ENCODE data around the gene LENEP.
A peak's percentile ranks its signal among the peaks of the same experiment; 100 is the strongest.

The LENEP gene

GRCh38 chr1:155004352-155005075 lies 11.1 kb downstream of the LENEP start:
- H3K79me2 ChIP-seq (ENCODE audit: low read length) = peaks cover 68% of the 10 kb centered on the region
- peaks cover 24% of the 10 kb centered on the region for H3K4me1 ChIP-seq (ENCODE audit: low read length)
- no peak overlapping the region for H2AFZ ChIP-seq (ENCODE audit: low read length)

GRCh38 chr1:155005076-155006011 lies 12.0 kb downstream of the LENEP start:
- peaks cover 76% of the 10 kb centered on the region for H3K79me2 ChIP-seq (ENCODE audit: low read length)
- no peak for DNase-seq
- H3K27me3 ChIP-seq (replicated peaks; ENCODE audit: insufficient read depth, low read length) = no peaks in the 10 kb centered on the region
- no peaks in the 10 kb centered on the region for H4K20me1 ChIP-seq (ENCODE audit: insufficient read depth, low read length)
- H3K9me2 ChIP-seq (replicated peaks; ENCODE audit: insufficient read depth, low read length) = no peaks in the 10 kb centered on the region
- H2AFZ ChIP-seq (ENCODE audit: low read length) = no peak overlapping the region
- H3K36me3 ChIP-seq (replicated peaks; ENCODE audit: insufficient read depth, low read length) = no peaks in the 10 kb centered on the region
- no peak for TF ChIP-seq EZH2phosphoT487 (IDR thresholded peaks at IDR 0.05; ENCODE audit: low read length)
- TF ChIP-seq EZH2 (optimal IDR thresholded peaks at IDR 0.05; ENCODE audit: low read depth, low read length) = no peak
- TF ChIP-seq, protein P1, sequence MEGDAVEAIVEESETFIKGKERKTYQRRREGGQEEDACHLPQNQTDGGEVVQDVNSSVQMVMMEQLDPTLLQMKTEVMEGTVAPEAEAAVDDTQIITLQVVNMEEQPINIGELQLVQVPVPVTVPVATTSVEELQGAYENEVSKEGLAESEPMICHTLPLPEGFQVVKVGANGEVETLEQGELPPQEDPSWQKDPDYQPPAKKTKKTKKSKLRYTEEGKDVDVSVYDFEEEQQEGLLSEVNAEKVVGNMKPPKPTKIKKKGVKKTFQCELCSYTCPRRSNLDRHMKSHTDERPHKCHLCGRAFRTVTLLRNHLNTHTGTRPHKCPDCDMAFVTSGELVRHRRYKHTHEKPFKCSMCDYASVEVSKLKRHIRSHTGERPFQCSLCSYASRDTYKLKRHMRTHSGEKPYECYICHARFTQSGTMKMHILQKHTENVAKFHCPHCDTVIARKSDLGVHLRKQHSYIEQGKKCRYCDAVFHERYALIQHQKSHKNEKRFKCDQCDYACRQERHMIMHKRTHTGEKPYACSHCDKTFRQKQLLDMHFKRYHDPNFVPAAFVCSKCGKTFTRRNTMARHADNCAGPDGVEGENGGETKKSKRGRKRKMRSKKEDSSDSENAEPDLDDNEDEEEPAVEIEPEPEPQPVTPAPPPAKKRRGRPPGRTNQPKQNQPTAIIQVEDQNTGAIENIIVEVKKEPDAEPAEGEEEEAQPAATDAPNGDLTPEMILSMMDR (IDR thresholded peaks at IDR 0.05; ENCODE audit: low read length) = no peak
- no peak overlapping the region for H3K9ac ChIP-seq (ENCODE audit: low read length)
- H3F3A ChIP-seq (ENCODE audit: insufficient read depth, low read length) = peaks cover 39% of the 10 kb centered on the region
- peak overlapping the region; percentile 81; the same call in 1 of the 2 replicates for H3K4me2 ChIP-seq (ENCODE audit: low read depth, low read length)
- peak overlapping the region; percentile 48; the same call in 1 of the 2 replicates for H3K27ac ChIP-seq (ENCODE audit: low read length)
- peaks cover 24% of the 10 kb centered on the region for H3K4me1 ChIP-seq (ENCODE audit: low read length)
- H3K4me3 ChIP-seq (ENCODE audit: low read length) = no peak overlapping the region
- no peaks in the 10 kb centered on the region for H3K9me3 ChIP-seq (replicated peaks; ENCODE audit: insufficient read depth, low read length)

More at GRCh38 chr1:155004352-155005075, 11.1 kb downstream of the LENEP start:
- Histone ChIP-seq H3K27me3 (replicated peaks; ENCODE audit: insufficient read depth, low read length) (no peaks in the 10 kb centered on the region), H4K20me1 (ENCODE audit: insufficient read depth, low read length) (no peaks in the 10 kb centered on the region), H3K4me2 (ENCODE audit: low read depth, low read length) (peak overlapping the region; percentile 81), H3K4me3 (ENCODE audit: low read length) (peak overlapping the region; percentile 99), H3K9ac (ENCODE audit: low read length) (peak overlapping the region; percentile 91; the same call in 1 of the 2 replicates), H3K9me3 (replicated peaks; ENCODE audit: insufficient read depth, low read length) (no peaks in the 10 kb centered on the region), H3F3A (ENCODE audit: insufficient read depth, low read length) (peaks cover 47% of the 10 kb centered on the region), H3K27ac (ENCODE audit: low read length) (peak overlapping the region; percentile 32; the same call in 1 of the 2 replicates), H3K9me2 (replicated peaks; ENCODE audit: insufficient read depth, low read length) (no peaks in the 10 kb centered on the region), H3K36me3 (replicated peaks; ENCODE audit: insufficient read depth, low read length) (no peaks in the 10 kb centered on the region)
- TF ChIP-seq, protein P1 (IDR thresholded peaks at IDR 0.05; ENCODE audit: low read length) = no peak
- TF ChIP-seq EZH2phosphoT487 (IDR thresholded peaks at IDR 0.05; ENCODE audit: low read length) (no peak), EZH2 (optimal IDR thresholded peaks at IDR 0.05; ENCODE audit: low read depth, low read length) (no peak)
- DNase-seq = no peak

DNA sequence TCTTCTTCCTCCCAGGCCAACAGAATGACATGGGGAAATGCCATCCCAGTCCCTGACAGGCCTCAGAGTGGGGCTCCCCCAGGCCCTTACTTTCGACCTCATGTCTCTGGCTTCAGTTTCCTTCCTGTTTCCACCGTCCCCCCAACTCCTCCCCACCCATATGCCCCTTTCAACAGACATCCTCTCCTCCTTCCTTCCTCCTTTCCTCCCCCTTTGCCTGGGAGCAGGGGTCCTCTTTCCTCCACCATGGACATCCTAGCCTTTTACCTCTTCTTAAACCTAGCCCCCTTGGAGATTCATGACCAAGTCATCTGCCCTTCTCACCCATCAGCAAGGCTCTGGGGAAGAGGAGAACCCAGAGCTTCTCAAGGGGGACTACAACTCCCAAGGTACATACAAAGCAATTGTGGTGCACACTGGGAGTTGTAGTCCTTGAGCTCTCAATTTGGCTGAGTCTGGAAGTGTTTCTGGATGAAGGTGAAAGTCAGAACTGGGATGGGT lies 13.3 kb downstream of the LENEP start:
- Histone ChIP-seq H3F3A (ENCODE audit: insufficient read depth, low read length) (peaks cover 27% of the 10 kb centered on the region), H3K4me3 (ENCODE audit: low read length) (no peak overlapping the region), H3K4me1 (ENCODE audit: low read length) (peaks cover 24% of the 10 kb centered on the region), H4K20me1 (ENCODE audit: insufficient read depth, low read length) (no peaks in the 10 kb centered on the region), H3K9ac (ENCODE audit: low read length) (no peak overlapping the region), H3K79me2 (ENCODE audit: low read length) (peaks cover 88% of the 10 kb centered on the region), H3K27ac (ENCODE audit: low read length) (peak overlapping the region; percentile 48; the same call in 1 of the 2 replicates), H2AFZ (ENCODE audit: low read length) (no peak overlapping the region), H3K36me3 (replicated peaks; ENCODE audit: insufficient read depth, low read length) (no peaks in the 10 kb centered on the region), H3K4me2 (ENCODE audit: low read depth, low read length) (no peak overlapping the region), H3K9me2 (replicated peaks; ENCODE audit: insufficient read depth, low read length) (no peaks in the 10 kb centered on the region), H3K27me3 (replicated peaks; ENCODE audit: insufficient read depth, low read length) (no peaks in the 10 kb centered on the region), H3K9me3 (replicated peaks; ENCODE audit: insufficient read depth, low read length) (no peaks in the 10 kb centered on the region)
- TF ChIP-seq, protein P1 (IDR thresholded peaks at IDR 0.05; ENCODE audit: low read length) = no peak
- TF ChIP-seq EZH2phosphoT487 (IDR thresholded peaks at IDR 0.05; ENCODE audit: low read length) (no peak), EZH2 (optimal IDR thresholded peaks at IDR 0.05; ENCODE audit: low read depth, low read length) (no peak)
- no peak for DNase-seq
